Ovary (tissue), 3 donors: ENCODE measurements around the gene SHC3.

Experiments used
- CTCF ChIP-seq, 3 donors: fragments of 450-650 bp in 2 of 3; fragments of 200-600 bp in 1 of 3; IDR thresholded peaks; one replicate each; pipeline versions ENCODE4 v1.5.1 to v1.8.0; 2016 to 2022; ENCODE audit warnings: antibody characterized with exemption in 3 of 3, mild to moderate bottlenecking in 1 of 3
- POLR2A ChIP-seq: fragments of 450-650 bp; IDR thresholded peaks from one replicate; pipeline ENCODE4 v1.6.1; 2017; ENCODE audit warnings: antibody characterized with exemption, mild to moderate bottlenecking, moderate library complexity
- donor health status: DM: no; HTN: no; CAD: no.

DNA sequence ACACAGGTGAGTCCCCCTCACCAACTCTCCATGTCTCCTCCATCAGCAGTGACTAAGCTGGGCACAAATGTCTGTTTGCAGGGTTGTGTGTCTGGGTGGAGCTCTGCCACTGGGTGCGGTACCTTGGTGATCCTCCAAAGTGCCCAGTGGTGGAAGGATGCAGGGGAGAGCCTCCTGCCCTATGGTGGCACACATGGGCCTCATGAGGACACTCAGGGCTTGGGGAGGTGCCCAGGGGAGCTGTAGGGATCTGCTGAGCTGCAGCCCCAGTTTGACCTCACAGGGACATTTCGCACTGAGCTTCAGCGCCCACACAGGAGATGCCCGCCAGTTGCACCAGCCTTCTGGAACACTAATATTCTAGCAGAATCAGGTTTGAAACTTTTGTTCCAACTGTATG is 157.9 kb downstream of the SHC3 start:
- no peak for TF ChIP-seq POLR2A
- no peak for TF ChIP-seq CTCF (IDR thresholded peaks at IDR 0.05)
